ENCODE data around the gene ANKRD66. TPM values are rescaled to one million over a fixed set of nuclear protein-coding genes. Genes with fewer than 3 reads are reported as not detected.

Gene ANKRD66
- total RNA-seq, 1 donor from 2014 or later: not detected

DNA sequence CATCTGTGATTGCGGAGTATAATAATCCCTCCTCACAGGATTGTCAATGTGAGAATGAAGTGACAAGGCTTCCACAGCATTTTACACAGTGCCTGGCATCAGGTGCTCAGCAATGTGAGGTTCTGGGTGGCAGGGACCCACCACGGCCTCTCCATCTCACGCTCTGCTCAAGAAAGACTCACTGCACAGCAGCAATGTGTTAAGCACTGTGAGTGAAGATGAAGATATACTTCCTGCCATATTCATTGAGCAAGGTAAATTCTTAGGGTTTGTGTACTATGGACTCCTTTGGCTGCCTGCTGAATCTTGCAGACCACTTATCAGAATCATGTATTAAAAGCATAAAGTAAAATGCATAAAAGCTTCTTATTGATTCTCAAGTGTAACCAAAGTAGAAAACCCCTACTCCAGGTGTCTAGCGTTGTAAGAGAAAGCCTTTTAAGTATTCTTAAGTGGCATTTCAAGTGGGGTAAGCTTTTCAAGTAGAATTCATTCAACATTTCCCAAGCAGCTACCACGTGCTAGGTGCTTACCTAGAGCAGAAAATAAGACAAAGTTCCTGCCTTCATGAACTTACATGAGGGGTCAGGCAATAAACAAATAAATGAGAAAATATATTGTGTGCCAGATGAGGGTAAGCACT lies 29.5 kb downstream of the ANKRD66 start:
- DNase-seq (ENCODE audit: low read depth) (no peak), FAIRE-seq (no peak)
- Histone ChIP-seq H3K4me3 (ENCODE audit: low read depth, low read length) (no peak overlapping the region), H3K27me3 (ENCODE audit: control insufficient read depth, insufficient read depth, low read length) (no peaks in the 10 kb centered on the region), H3K36me3 (ENCODE audit: control insufficient read depth, insufficient read depth, low read length) (no peaks in the 10 kb centered on the region)
- TF ChIP-seq, protein P1, sequence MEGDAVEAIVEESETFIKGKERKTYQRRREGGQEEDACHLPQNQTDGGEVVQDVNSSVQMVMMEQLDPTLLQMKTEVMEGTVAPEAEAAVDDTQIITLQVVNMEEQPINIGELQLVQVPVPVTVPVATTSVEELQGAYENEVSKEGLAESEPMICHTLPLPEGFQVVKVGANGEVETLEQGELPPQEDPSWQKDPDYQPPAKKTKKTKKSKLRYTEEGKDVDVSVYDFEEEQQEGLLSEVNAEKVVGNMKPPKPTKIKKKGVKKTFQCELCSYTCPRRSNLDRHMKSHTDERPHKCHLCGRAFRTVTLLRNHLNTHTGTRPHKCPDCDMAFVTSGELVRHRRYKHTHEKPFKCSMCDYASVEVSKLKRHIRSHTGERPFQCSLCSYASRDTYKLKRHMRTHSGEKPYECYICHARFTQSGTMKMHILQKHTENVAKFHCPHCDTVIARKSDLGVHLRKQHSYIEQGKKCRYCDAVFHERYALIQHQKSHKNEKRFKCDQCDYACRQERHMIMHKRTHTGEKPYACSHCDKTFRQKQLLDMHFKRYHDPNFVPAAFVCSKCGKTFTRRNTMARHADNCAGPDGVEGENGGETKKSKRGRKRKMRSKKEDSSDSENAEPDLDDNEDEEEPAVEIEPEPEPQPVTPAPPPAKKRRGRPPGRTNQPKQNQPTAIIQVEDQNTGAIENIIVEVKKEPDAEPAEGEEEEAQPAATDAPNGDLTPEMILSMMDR (IDR thresholded peaks at IDR 0.05; ENCODE audit: insufficient read depth, low read length, severe bottlenecking): no peak

DNA sequence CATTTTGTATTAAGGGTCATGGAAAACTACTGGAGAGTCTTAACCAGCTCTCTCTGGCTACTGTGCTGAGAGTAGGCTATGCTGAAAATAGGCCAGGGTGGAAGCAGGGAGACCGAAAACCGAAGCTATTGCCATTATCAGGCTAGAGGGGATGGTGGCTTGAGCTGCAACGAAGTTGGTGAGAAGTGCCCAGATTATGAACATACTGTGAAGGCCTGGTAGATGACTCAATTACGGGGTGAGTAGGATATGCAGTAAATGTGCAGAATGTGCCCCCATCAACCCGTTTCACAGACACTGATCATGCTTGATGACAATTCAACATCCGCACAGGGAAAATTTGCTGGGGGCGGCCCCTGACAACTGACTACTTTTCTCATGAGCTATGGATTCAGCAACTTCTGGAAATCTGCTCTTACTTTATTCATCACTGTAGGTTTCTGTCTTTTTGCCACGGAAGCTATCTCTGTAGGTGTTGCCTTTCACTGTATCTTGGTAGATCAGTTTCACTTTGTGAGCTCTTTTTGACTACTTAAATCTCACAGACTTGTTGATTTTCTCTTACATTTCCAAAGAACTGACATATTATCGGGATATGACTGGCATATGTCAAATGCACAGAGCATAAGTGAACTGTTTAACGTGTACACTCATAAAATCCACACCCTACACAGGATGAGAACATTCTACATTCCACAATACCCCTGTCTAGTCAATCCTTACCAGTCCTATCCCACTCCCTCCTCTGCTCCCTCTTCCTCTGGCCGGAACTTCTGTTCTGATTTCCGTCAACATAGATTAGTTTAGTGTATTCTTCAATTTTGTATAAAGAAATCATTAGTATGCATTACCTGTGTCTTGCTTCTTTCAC lies 31.0 kb downstream of the ANKRD66 start:
- TF ChIP-seq, protein P1 (IDR thresholded peaks at IDR 0.05; ENCODE audit: insufficient read depth, low read length, severe bottlenecking): no peak
- no peak overlapping the region for H3K4me3 ChIP-seq (ENCODE audit: low read depth, low read length)
- DNase-seq (ENCODE audit: low read depth): no peak
- H3K36me3 ChIP-seq (ENCODE audit: control insufficient read depth, insufficient read depth, low read length): no peaks in the 10 kb centered on the region
- no peak for FAIRE-seq
- no peaks in the 10 kb centered on the region for H3K27me3 ChIP-seq (ENCODE audit: control insufficient read depth, insufficient read depth, low read length)

DNA sequence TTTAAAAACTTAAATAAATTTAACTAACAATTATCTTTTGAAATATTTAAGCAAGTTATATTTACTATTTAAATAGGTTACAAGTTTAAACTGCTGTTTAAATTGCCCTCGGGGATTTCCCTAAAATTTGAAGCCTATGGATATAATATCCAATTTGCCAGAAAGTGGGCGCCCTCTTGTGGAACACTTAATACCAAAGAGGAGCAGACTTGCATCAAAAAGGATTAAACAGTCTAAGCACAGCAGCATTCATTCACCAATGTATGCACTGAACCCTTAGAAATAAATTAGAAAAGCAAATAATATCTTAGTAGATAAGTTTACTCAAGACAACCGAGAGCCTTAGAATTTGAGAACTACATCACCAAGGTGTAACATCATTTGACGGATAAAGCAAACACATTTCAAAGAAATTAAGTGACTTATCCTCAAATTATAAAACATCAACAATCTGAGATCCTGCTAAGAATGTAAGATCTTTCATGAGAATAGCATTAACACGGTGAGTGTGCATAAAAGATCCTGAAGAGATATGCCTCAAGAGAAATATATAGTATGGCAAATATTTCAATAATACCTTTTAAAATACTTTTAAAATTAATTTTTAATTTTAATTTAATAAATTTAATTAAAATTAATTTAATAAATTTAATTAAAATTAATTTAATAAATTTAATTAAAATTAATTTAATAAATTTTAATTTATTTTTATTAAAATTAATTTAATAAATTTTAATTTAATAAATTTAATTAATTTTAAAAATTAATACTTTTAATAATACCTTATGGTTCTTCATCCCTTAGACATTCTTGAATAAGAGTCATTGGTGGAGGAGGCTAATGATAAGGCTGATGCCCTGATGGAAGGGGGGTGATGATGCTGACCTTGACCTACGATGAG lies 35.0 kb downstream of the ANKRD66 start:
- no peaks in the 10 kb centered on the region for H3K27me3 ChIP-seq (ENCODE audit: control insufficient read depth, insufficient read depth, low read length)
- TF ChIP-seq, protein P1 (IDR thresholded peaks at IDR 0.05; ENCODE audit: insufficient read depth, low read length, severe bottlenecking): peak; percentile 52
- FAIRE-seq (no peak), DNase-seq (ENCODE audit: low read depth) (peak; percentile 71)
- H3K4me3 ChIP-seq (ENCODE audit: low read depth, low read length): no peak overlapping the region
- H3K36me3 ChIP-seq (ENCODE audit: control insufficient read depth, insufficient read depth, low read length): no peaks in the 10 kb centered on the region

DNA sequence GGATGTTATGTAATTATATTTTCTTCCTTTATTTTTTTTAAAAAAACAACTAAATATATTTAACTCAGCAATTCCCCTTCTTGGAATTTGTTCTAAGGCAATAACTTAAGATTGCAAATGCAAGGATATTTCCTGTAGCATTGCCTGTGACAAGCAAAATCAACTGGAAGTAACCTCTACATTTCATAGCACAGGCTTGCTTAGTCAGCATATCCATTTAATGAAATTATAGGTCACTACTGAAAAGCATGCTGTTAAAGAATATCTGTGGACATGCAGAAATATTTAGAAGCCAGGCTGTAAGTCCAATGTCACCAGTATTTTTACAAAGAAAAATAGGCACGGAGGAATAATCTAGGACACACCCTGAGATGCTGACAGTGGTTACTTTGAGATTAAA lies 37.8 kb downstream of the ANKRD66 start:
- Histone ChIP-seq H3K36me3 (ENCODE audit: control insufficient read depth, insufficient read depth, low read length) (no peaks in the 10 kb centered on the region), H3K4me3 (ENCODE audit: low read depth, low read length) (no peak overlapping the region), H3K27me3 (ENCODE audit: control insufficient read depth, insufficient read depth, low read length) (no peaks in the 10 kb centered on the region)
- FAIRE-seq (no peak), DNase-seq (ENCODE audit: low read depth) (no peak)
- TF ChIP-seq, protein P1 (IDR thresholded peaks at IDR 0.05; ENCODE audit: insufficient read depth, low read length, severe bottlenecking): no peak

DNA sequence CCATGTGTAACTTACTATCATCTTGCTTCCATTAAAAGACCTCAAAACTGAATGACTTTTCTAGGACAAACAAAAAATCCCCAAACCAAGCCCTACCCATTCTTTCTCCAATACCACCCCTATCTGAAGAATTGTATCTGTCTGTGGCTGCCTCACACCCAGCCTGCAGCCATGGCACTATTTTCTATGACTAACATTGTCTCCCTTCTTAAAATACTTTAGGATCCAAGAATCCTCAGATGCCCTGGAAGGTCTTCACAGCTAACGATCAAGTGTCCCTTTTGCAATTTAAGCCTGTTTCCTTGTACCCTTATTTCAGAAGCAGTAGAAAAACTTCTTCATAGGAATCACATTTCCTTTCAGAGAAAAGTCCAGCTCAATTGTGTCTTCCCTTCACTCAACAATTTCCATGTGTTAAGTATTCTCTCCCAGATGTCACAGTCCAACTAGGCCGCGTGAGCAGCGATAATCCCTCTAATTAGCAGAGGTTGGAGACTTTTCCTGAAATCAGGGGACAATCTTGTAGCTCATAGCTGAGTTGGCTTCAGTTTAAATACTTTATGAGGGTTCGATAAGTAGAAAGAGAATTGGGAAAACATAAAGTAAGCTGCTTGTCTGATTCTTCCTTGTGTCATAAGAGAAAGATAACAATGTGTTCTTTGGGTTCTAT lies 41.3 kb downstream of the ANKRD66 start:
- no peak overlapping the region for H3K4me3 ChIP-seq (ENCODE audit: low read depth, low read length)
- no peaks in the 10 kb centered on the region for H3K36me3 ChIP-seq (ENCODE audit: control insufficient read depth, insufficient read depth, low read length)
- no peak for FAIRE-seq
- DNase-seq (ENCODE audit: low read depth): no peak
- H3K27me3 ChIP-seq (ENCODE audit: control insufficient read depth, insufficient read depth, low read length): no peaks in the 10 kb centered on the region
- TF ChIP-seq, protein P1 (IDR thresholded peaks at IDR 0.05; ENCODE audit: insufficient read depth, low read length, severe bottlenecking): no peak
